NCI-H2107 treated with DMSO at 0.1 percent for 48 hours (cell line): Measurements from ENCODE around the gene TSPAN13.

Experiments used
- DNase-seq: peaks from one replicate; lab custom pipeline; 2025; ENCODE audit not compliant: unreplicated experiment; lab: John Stamatoyannopoulos, UW

TSPAN13 gene

GRCh38 chr7:16774294-16774693 lies 20.7 kb downstream of the TSPAN13 start:
- DNase-seq: no peak

GRCh38 chr7:16774986-16775385 lies 21.4 kb downstream of the TSPAN13 start:
- no peak for DNase-seq

- DNase-seq: no peak
These were observed 22.5 kb downstream of the TSPAN13 start for GRCh38 chr7:16776053-16776452.

GRCh38 chr7:16778476-16778875 lies 24.9 kb downstream of the TSPAN13 start:
- no peak for DNase-seq

- no peak for DNase-seq
These were observed 25.5 kb downstream of the TSPAN13 start for GRCh38 chr7:16779051-16779450.

GRCh38 chr7:16780596-16780995 lies 27.0 kb downstream of the TSPAN13 start:
- no peak for DNase-seq

- DNase-seq: no peak
These were observed 31.8 kb downstream of the TSPAN13 start for GRCh38 chr7:16785321-16785720.

GRCh38 chr7:16785846-16786245 lies 32.3 kb downstream of the TSPAN13 start:
- DNase-seq: no peak

GRCh38 chr7:16786257-16786656 lies 32.7 kb downstream of the TSPAN13 start:
- DNase-seq: no peak

GRCh38 chr7:16787127-16787526 lies 33.6 kb downstream of the TSPAN13 start:
- DNase-seq: no peak

- DNase-seq: no peak
These were observed 37.5 kb downstream of the TSPAN13 start for GRCh38 chr7:16791071-16791470.

GRCh38 chr7:16791905-16792698 lies 38.5 kb downstream of the TSPAN13 start:
- DNase-seq: no peak

- DNase-seq: no peak
These were observed 41.4 kb downstream of the TSPAN13 start for GRCh38 chr7:16794986-16795385.

GRCh38 chr7:16795624-16796023 lies 42.1 kb downstream of the TSPAN13 start:
- DNase-seq: peak; percentile 71

GRCh38 chr7:16801111-16801542 lies 47.6 kb downstream of the TSPAN13 start:
- DNase-seq: peak; percentile 63

GRCh38 chr7:16801579-16801978 lies 48.0 kb downstream of the TSPAN13 start:
- no peak for DNase-seq

- DNase-seq: no peak
These were observed 49.6 kb downstream of the TSPAN13 start for GRCh38 chr7:16803125-16803524.

- DNase-seq: no peak
These were observed 50.5 kb downstream of the TSPAN13 start for GRCh38 chr7:16803881-16804673.

GRCh38 chr7:16804674-16805439 lies 51.3 kb downstream of the TSPAN13 start, which contains the start of gene AGR2:
TSS of gene AGR2 (minus strand) at chr7:16804999. CDS start at chr7:16801796, 3,203 bp downstream.
- no peak for DNase-seq

GRCh38 chr7:16805441-16805840 lies 51.9 kb downstream of the TSPAN13 start:
- DNase-seq: no peak

GRCh38 chr7:16810112-16810511 lies 56.6 kb downstream of the TSPAN13 start:
- no peak for DNase-seq
